Activated naive CD4-positive, alpha-beta T cell treated with anti-CD3 and anti-CD28 coated beads, Interleukin-2, amount 50 U/mL, for 72 hours (primary cell): ENCODE measurements around the gene CCDC121. TPM values are rescaled to one million over a fixed set of nuclear protein-coding genes. Genes with fewer than 3 reads are reported as not detected.
A peak's percentile ranks its signal among the peaks of the same experiment; 100 is the strongest.
"Not testable (repeated sequence)": the region's sequence is repeated elsewhere in the genome, so short reads cannot be mapped to it uniquely, and the experiment has no call there.

ENCODE experiments used
- ATAC-seq, 2 donors: fragments of 150-1000 bp; cut with Tn5 transposase; 2 replicates each; pipeline ENCODE4 v1.10.0; 2021; ENCODE audit warnings: mild to moderate bottlenecking in 2 of 2, moderate library complexity in 2 of 2
- DNase-seq, 2 donors: peaks; one replicate each; pipeline ENCODE4 v3.0.0; 2021 to 2022; ENCODE audit warnings: low spot score in 2 of 2
- H3K27ac Mint-ChIP-seq, 2 donors: one replicate each; pipeline ENCODE4 v1.8.0; 2022; ENCODE audit warnings: mild to moderate bottlenecking in 2 of 2, mixed read lengths in 2 of 2
- H3K36me3 Mint-ChIP-seq, 2 donors: one replicate each; pipeline ENCODE4 v1.8.0; 2022; ENCODE audit warnings: mixed read lengths in 2 of 2
- H3K9me3 Mint-ChIP-seq, 2 donors: one replicate each; pipeline ENCODE4 v1.8.0; 2022; ENCODE audit warnings: mixed read lengths in 2 of 2
- total RNA-seq, 2 donors: library from RNA; stranded (reverse); gene quantifications; one replicate each; pipeline ENCODE4 v1.2.3, GENCODE V29; 2022

CCDC121 gene
- total RNA-seq, 2 donors from 2014 or later = 0.19 TPM; not detected in 1

DNA sequence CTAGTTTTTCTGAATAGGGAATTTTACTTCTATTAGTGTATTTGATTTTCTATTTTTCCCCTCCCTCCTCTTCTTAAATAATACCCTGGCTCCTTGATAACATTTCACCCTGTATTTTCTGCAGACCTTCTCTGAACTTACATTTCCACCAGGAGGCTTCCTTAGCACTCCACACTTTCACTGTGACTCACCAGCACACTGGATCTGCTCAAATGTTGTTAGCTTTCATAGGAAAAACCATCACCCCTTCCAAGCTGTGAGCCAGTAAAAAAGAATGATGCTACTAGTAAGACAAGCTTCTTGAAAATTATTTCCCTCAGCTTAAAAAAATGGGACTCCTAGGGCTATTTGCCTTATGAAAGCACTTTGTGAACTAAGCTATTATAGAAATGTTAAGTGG lies 18.5 kb upstream of the CCDC121 start:
- Mint-ChIP-seq H3K36me3 (peaks cover 5 to 10% of the 10 kb centered on the region in 2 donors), H3K27ac (peak overlapping the region; percentile 32 to 39), H3K9me3 (no peaks in the 10 kb centered on the region)
- DNase-seq (no peak), ATAC-seq (no peak)

DNA sequence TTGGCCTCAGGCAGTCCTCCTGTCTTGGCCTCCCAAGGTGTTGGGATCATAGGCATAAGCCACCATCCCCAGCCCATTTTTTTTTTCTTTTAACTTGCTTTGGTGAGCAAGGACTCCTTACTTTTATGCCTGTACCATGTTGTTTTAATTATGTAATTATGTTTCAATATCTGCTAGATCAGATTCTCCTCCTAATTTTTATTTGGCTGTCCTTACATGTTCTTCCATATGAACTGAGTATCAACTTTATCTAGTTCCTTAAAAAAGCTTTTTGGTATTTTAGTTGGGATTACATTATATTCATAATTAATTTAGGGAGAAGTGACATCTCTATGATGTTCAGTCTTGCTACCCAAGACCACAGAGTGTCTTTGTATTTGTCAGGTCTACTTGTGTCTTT lies 16.4 kb upstream of the CCDC121 start:
- ATAC-seq (no peak), DNase-seq (no peak)
- peaks cover 5 to 10% of the 10 kb centered on the region in 2 donors for H3K36me3 Mint-ChIP-seq
- peak overlapping the region in 1 of 2 donors; percentile 26 for H3K27ac Mint-ChIP-seq
- H3K9me3 Mint-ChIP-seq = no peaks in the 10 kb centered on the region

DNA sequence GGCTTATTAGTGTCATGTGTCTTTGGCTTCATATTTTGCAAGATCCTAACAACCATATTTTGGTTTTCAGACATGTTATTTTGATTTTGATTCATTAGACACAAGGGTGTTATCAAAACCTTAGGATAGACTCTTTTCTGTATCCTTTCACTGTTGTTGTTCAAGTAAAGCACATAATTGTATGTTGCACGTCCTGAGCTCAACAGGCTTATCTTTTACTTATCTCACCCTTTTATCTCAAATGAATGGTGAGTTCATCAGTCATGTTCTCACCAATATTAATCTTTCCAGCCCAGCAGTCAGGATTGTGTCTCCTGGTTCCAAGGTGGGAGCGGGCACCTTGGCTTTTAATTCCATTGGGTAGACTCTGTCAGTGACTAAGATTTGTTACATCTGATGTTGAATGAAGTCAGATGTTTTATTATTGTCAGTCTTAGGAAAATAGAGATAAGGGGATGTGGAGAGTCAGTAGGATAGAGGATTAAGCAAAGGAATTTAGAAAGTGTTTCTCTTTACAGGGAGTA lies 12.0 kb upstream of the CCDC121 start:
- no peak for DNase-seq
- Mint-ChIP-seq H3K9me3 (no peaks in the 10 kb centered on the region), H3K36me3 (peaks cover 15 to 20% of the 10 kb centered on the region in 2 donors), H3K27ac (no peak overlapping the region)
- ATAC-seq = no peak

DNA sequence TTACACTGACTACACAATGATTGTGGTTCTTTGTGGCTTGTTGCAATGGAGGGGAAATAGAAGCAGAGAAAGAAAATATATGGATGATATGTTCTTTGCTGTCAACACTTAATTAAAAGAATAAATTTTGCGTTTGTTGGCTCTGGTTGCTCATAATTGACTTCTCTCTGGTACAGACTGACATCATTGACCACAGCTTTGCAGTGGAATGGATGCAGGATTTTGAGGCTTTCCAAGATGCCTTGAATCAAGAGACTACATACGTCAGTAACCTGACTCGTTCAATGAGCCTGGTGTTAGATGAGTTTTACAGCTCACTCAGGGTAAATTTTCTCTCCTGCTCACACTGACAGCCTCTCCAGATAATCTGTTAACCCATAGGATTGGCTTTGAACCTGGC lies 9.9 kb upstream of the CCDC121 start:
- peaks cover 30 to 35% of the 10 kb centered on the region in 2 donors for H3K36me3 Mint-ChIP-seq
- H3K27ac Mint-ChIP-seq = peak overlapping the region; percentile 92 to 93
- peak; percentile 45 to 69 for ATAC-seq
- no peak for DNase-seq
- H3K9me3 Mint-ChIP-seq = no peaks in the 10 kb centered on the region

DNA sequence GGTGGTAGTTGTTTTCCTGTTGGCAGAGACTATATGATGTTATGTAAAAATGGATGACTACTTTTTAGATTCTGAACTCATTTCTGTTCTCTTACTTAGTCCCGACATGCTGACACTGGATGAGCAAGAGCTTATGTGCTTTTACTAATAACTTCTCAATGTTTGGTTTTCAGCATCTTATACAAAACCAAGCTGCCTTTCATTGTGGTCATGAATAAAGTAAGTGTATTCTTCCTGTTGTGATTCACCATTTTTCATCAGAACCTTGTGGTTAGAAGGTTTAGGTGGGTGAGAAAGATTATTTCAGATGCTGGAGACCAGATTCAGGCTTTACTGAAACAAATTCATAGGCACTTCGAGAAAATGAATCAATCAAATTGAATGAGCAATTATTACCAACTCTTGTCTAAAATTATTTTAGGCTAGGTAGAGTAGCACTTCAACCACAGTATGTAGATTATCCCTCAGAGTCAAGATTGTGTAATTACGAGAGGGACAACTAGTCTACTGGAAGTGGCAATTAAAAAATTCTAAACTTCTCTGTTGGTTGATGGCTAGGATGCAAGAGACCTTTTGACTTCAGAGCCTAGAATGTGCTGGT lies 9.3 kb upstream of the CCDC121 start:
- ATAC-seq = peak; percentile 87 to 92
- Mint-ChIP-seq H3K27ac (peak overlapping the region; percentile 92 to 93), H3K36me3 (peaks cover 30 to 35% of the 10 kb centered on the region in 2 donors), H3K9me3 (no peaks in the 10 kb centered on the region)
- no peak for DNase-seq

DNA sequence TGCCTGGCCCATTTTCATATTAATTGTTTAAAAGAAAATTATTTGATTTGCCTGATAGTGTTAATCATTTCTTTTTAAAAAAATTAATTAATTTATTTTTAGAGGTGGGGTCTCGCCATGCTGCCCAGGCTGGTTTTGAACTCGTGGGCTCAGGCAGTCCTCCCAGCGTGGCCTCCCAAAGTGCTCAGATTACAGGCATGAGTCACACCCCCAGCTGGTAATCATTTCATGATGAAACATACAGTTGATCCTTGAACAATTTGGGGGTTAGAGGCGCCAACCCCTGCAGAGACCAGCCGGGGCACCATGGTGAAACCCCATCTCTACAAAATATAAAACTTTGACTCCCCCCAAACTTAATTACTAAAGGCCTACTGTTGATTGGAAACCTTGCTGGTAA lies 8.0 kb upstream of the CCDC121 start:
- H3K36me3 Mint-ChIP-seq = peaks cover 30 to 45% of the 10 kb centered on the region in 2 donors
- DNase-seq = no peak

DNA sequence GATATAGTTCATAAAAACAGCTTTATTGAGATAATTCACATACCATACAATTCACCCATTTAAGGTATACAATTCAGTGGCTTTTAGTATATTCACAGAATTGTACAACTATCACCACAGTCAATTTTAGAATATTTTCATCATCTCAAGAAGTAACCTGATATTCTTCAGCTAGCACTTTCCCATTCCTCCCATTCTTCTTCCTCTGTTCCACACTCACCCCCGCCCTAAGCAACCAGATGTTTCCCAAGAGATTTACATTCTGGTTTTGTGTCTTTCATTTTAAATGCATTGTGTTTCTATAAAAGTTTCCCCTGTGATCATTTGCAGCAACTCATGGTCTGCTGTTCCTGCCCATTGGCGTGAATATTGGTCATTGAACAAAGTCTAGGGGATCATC lies 5.5 kb upstream of the CCDC121 start:
- H3K36me3 Mint-ChIP-seq = peaks cover 28 to 45% of the 10 kb centered on the region in 2 donors
- no peak for DNase-seq

More for the DNA sequence above, 8.0 kb upstream of the CCDC121 start:
- no peak for ATAC-seq
- Mint-ChIP-seq H3K27ac (no peak overlapping the region), H3K9me3 (no peaks in the 10 kb centered on the region)

DNA sequence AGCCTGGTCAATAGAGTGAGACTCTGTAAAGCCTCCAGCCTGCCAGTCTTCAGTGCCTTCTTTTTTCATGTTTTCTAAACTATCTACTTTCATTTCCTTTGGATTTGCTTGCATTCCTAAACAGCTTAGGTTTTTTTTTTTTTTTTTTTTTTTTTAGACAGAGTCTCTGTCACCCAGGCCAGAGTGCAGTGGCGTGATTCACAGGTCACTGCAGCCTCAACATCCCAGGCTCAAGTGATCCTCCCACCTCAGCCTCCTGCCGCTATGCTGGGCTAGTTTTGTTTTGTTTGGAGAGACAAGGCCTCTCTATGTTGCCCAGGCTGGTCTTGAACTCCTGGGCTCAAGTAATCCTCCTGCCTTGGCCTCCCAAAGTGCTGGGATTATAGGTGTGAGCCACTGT lies 1.4 kb upstream of the CCDC121 start:
- not testable (repeated sequence) for DNase-seq, H3K9me3 Mint-ChIP-seq, ATAC-seq
- H3K27ac Mint-ChIP-seq = peak overlapping the region in 1 of 2 donors; percentile 86
- H3K36me3 Mint-ChIP-seq = peaks cover 10 to 27% of the 10 kb centered on the region in 2 donors

More for the DNA sequence above, 5.5 kb upstream of the CCDC121 start:
- no peak overlapping the region for H3K27ac Mint-ChIP-seq
- ATAC-seq = no peak
- H3K9me3 Mint-ChIP-seq = no peaks in the 10 kb centered on the region

DNA sequence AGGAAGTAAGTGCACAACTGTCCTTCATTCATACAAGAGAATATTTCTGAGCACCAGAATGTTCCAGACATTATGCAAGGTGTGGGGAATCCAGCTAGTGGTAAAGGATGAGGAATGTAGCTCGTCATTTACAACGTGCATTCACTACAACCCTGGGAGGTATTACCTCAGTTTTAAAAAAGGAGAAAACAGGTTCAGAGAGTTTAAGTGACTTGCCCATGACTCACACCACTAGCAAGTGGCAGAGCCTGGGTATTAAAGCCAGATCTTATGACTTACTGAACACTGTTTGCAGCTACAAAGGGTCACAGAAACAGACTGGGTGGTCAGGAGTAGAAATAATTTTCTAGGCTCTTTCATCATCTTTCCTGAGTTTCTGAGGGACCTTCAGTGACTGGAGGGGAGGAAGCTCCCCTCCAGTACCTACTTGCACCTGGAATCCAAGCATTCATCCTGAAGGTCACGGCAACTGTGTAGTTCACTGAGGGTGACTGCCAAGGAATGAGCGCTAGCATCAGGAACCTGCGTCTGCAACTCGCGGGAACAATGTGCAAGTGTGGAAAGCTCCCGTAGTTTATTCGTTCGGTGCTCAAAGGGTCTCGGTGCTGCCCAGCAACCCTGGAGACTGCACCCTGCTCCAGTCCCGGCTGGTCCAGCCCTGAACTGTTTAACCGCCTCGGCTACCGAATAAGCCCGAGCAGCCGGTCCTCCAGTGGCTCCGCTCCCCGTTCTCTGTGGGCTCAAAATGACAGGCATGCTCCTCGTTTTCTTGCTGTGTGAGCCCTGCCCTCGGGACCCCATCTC lies 647 bp downstream of the CCDC121 start:
- no peak for DNase-seq
- ATAC-seq = peak; percentile 47 to 59
- Mint-ChIP-seq H3K9me3 (no peaks in the 10 kb centered on the region), H3K36me3 (peaks cover 0 to 18% of the 10 kb centered on the region in 2 donors), H3K27ac (no peak overlapping the region)

DNA sequence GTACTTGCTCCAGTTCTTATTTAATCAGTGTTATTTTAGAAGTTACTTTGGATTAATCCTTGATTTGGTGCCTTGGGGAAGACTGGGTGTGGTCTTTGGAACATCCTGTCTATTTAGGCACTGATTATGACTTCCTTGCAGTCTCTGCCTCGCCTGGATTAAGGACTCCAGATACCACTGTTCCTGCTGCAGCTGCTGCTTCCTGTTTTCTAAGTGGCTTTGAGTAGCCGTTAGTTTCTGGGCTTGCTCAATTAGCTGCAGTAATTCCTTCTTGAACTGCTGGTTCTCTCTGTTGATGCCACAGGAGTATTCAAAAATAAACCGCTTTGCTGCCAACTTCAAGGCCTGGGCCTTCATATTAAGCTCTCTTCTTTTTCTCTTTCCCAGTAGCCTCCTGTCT lies 1.9 kb downstream of the CCDC121 start:
- not testable (repeated sequence) for H3K9me3 Mint-ChIP-seq, DNase-seq, ATAC-seq
- H3K36me3 Mint-ChIP-seq = peaks cover 0 to 17% of the 10 kb centered on the region in 2 donors
- H3K27ac Mint-ChIP-seq = peak overlapping the region in 1 of 2 donors; percentile 56

DNA sequence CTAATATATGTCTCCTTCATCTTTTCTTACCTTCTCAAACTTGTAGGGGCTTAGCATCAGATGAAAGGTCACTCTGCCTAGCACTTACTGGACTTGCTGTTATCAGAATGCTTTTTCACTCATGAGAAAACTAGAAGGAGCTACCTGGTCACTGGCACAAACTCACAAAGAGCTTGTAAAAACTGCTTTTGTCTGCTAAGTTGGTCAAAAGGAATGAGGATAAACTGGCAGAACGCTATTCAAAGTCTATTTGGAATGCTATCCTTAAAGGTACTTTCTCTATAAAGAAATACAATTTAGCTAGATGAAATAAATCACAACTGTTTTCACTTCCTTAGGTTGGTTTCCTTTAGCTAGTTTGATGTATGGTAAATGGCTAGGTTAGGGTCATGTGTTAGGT lies 2.5 kb downstream of the CCDC121 start:
- H3K27ac Mint-ChIP-seq, ATAC-seq, H3K9me3 Mint-ChIP-seq, DNase-seq: not testable (repeated sequence)
- peaks cover 0 to 14% of the 10 kb centered on the region in 2 donors for H3K36me3 Mint-ChIP-seq

DNA sequence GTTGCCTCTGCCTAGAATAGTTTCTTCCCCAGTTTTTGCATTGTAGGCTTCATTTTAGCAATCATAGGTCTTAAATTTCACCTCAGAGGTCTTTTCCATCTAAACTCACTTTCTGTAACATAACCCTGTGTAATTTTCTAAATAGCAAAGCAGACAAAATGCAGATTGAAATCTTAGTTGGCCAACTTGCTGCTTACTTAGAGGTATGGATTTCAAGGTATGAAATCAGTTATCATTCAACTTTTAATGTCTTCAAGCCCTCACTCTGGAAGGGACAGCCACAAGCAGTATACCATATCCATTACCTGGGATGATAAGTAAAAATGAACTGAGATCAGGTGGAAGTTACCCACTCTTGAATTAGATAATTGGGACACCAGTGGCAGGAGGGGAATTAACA lies 3.9 kb downstream of the CCDC121 start:
- no peak for DNase-seq
- no peak for ATAC-seq
- peaks cover 0 to 8% of the 10 kb centered on the region in 2 donors for H3K36me3 Mint-ChIP-seq
- no peak overlapping the region for H3K27ac Mint-ChIP-seq
- H3K9me3 Mint-ChIP-seq = no peaks in the 10 kb centered on the region

DNA sequence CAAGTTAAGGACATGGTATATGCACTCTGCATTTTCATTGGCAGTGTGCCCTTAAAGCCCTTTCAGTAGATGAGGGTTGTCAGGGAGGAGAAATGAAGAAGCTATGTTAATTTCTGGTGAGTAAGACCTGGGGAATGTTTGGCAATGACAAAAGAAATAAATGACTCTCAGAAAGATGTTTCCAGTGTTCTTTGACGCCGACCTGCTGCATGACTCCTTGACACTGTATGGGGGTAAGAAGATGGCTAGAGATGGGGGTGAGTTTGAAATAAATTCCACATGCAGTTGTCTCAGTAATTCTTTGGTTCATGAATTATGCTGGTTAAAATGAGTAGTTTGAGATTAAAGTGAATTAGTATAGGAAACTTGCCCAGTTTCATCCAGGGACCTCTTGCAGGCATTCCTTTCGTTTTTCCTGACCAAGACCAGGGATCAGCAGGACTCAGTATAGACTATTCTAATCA lies 5.9 kb downstream of the CCDC121 start:
- ATAC-seq (peak; percentile 20 to 37), DNase-seq (no peak)
- peaks cover 0 to 8% of the 10 kb centered on the region in 2 donors for H3K36me3 Mint-ChIP-seq
- peak overlapping the region in 1 of 2 donors; percentile 0 for H3K27ac Mint-ChIP-seq
- H3K9me3 Mint-ChIP-seq = no peaks in the 10 kb centered on the region

DNA sequence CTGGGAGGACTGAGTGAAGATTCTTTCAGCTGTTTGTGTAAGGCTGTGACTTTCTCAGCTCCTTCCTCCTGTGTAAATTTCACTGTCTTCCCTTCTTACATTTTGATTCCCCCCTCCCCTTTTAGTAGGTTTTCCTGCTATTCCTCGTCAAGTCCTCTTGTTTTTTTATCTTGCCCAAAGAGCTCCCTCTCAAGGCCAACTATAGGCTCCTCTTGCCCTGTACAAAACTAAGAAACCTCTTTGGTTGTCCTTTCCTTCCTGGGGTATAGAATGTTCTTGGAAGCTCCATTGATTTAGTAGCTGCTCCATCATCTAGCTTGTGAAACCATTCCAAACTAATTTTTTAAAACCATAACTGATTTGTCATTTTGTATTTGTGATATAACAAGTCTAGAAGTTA lies 7.3 kb downstream of the CCDC121 start:
- Mint-ChIP-seq H3K9me3 (no peaks in the 10 kb centered on the region), H3K36me3 (peaks cover 0 to 16% of the 10 kb centered on the region in 2 donors), H3K27ac (peak overlapping the region in 1 of 2 donors; percentile 38)
- ATAC-seq = no peak
- DNase-seq = no peak

DNA sequence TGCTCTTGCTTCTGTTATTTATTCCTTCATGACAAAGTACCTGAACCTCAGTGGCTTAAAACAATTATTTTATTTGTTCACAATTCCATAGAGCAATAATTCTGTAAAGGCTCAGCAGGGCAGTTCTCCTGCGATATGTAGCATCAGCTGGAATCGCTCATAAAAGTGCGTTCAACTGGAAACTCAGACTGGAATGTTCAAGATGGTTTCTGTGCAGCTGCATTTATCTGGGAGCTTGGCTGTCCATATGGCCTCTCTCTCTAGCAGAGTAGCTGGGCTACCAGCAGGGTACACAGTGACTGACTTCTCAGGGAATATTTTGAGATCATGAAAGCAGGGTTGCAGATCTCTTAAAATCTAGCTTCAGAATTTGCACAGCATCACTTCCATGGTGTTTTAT lies 13.5 kb downstream of the CCDC121 start:
- DNase-seq (no peak), ATAC-seq (no peak)
- no peaks in the 10 kb centered on the region for H3K9me3 Mint-ChIP-seq
- peaks cover 4 to 15% of the 10 kb centered on the region in 2 donors for H3K36me3 Mint-ChIP-seq
- no peak overlapping the region for H3K27ac Mint-ChIP-seq

DNA sequence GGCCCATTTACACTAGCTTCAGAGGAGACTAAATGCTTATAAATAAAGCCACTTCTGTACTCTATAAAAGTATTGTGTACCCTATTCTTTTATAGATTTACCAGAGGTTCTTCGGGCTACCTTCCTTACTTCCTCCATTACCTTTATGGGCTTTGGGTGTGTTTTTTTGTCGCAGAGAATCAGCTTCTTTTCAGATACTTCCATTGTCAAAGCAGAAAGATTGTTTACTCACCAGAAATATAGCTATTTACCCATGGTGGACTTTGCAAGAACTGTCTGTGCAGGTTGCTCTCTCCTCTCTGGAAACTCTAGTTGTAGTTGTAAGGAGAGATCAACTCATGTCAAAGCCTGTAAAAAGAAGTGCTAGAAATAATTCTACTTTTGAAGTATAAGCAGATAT lies 14.8 kb downstream of the CCDC121 start:
- Mint-ChIP-seq H3K27ac (no peak overlapping the region), H3K36me3 (peaks cover 4 to 15% of the 10 kb centered on the region in 2 donors), H3K9me3 (no peaks in the 10 kb centered on the region)
- DNase-seq (no peak), ATAC-seq (no peak)

DNA sequence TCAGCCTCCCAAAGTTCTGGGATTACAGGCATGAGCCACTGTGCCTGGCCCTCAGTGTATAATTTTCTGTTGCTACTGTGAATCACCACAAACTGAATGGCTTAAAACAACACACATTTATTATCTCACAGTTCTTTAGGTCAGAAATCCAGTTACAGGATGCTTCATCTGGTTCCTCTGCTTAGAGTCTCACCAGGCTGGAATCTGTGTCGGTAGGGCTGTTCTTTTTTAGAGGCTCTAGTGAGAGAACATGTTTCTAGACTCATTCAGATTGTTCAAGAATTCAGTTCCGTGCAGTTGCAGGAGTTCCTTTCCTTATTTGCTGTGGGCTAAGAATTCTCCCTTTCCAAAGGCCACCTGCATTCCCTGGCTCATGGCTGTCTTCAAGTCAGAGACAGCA lies 22.2 kb downstream of the CCDC121 start:
- Mint-ChIP-seq H3K27ac (no peak overlapping the region), H3K9me3 (no peaks in the 10 kb centered on the region), H3K36me3 (peaks cover under 1 to 6% of the 10 kb centered on the region in 2 donors)
- no peak for ATAC-seq
- DNase-seq = no peak
